Neural progenitor cell (in vitro differentiated cells): ENCODE data around the gene NFIA. TPM values are rescaled to one million over a fixed set of nuclear protein-coding genes. Genes with fewer than 3 reads are reported as not detected.

ENCODE experiments used
- DNase-seq: peaks from one replicate; pipeline ENCODE4 v3.0.0-alpha.2; 2016; ENCODE audit warnings: low spot score
- H2AFZ ChIP-seq: fragments of 200-600 bp; sonication (generic); replicated peaks from 2 replicates; pipeline ENCODE4 v1.6.1; 2016; ENCODE audit warnings: antibody characterized with exemption
- H3F3A ChIP-seq: fragments of 200-600 bp; sonication (generic); 2 replicates; pipeline ENCODE4 v1.6.1; 2016; ENCODE audit warnings: antibody characterized with exemption, low read depth
- H3K27ac ChIP-seq: fragments of 200-600 bp; sonication (generic); 2 replicates; pipeline ENCODE4 v1.5.1; 2016; ENCODE audit warnings: mild to moderate bottlenecking
- H3K27me3 ChIP-seq: fragments of 200-600 bp; sonication (generic); 2 replicates; pipeline ENCODE4 v1.6.1; 2016; ENCODE audit warnings: mild to moderate bottlenecking, moderate library complexity
- H3K36me3 ChIP-seq: fragments of 200-600 bp; sonication (generic); 2 replicates; pipeline ENCODE4 v1.5.1; 2016
- H3K4me1 ChIP-seq: fragments of 200-600 bp; sonication (generic); 2 replicates; pipeline ENCODE4 v1.6.1; 2016; ENCODE audit warnings: mixed run types
- H3K4me2 ChIP-seq: fragments of 200-600 bp; sonication (generic); 2 replicates; pipeline ENCODE4 v1.6.1; 2016
- H3K4me3 ChIP-seq: fragments of 200-600 bp; sonication (generic); 2 replicates; pipeline ENCODE4 v1.5.1; 2016
- H3K79me2 ChIP-seq: fragments of 200-600 bp; sonication (generic); 2 replicates; pipeline ENCODE4 v1.6.1; 2016; ENCODE audit warnings: low read depth
- H3K9ac ChIP-seq: fragments of 200-600 bp; sonication (generic); 2 replicates; pipeline ENCODE4 v1.6.1; 2016
- H3K9me3 ChIP-seq: fragments of 200-600 bp; sonication (generic); 2 replicates; pipeline ENCODE4 v1.5.1; 2016; ENCODE audit warnings: low read depth
- H4K20me1 ChIP-seq: fragments of 200-600 bp; sonication (generic); 2 replicates; pipeline ENCODE4 v1.6.1; 2016; ENCODE audit warnings: low read depth
- H3K27ac Mint-ChIP-seq: 3 replicates; pipeline ENCODE4 v1.8.0; 2021; ENCODE audit warnings: mixed read lengths
- H3K27me3 Mint-ChIP-seq: 2 replicates; pipeline ENCODE4 v1.8.0; 2022; ENCODE audit warnings: low read depth, mild to moderate bottlenecking, inconsistent platforms, moderate library complexity, mixed read lengths; ENCODE audit not compliant: insufficient read depth
- H3K36me3 Mint-ChIP-seq: 3 replicates; pipeline ENCODE4 v1.8.0; 2021; ENCODE audit warnings: mixed read lengths
- H3K4me1 Mint-ChIP-seq: 3 replicates; pipeline ENCODE4 v1.8.0; 2021; ENCODE audit warnings: mixed read lengths
- H3K4me3 Mint-ChIP-seq: 3 replicates; pipeline ENCODE4 v1.8.0; 2021; ENCODE audit warnings: mild to moderate bottlenecking, moderate library complexity, mixed read lengths
- H3K9me3 Mint-ChIP-seq: 3 replicates; pipeline ENCODE4 v1.8.0; 2020; ENCODE audit warnings: mixed read lengths
- CTCF ChIP-seq: fragments of 200-600 bp; sonication (generic); IDR thresholded peaks from 2 replicates; pipeline ENCODE4 v1.5.1; 2017; ENCODE audit warnings: antibody characterized with exemption, mild to moderate bottlenecking
- EZH2 ChIP-seq: fragments of 200-600 bp; sonication (generic); IDR thresholded peaks from 2 replicates; pipeline ENCODE4 v1.6.1; 2017; ENCODE audit warnings: antibody characterized with exemption, mild to moderate bottlenecking, moderate library complexity
- EZH2phosphoT487 ChIP-seq: fragments of 200-600 bp; sonication (generic); IDR thresholded peaks from 2 replicates; pipeline ENCODE4 v1.6.1; 2017; ENCODE audit warnings: antibody characterized with exemption
- total RNA-seq: library from RNA; depleted of rRNA; stranded (reverse); fragments of >200 nt; gene quantifications from 2 replicates; pipeline ENCODE4 v1.2.3, GENCODE V29; 2015; ENCODE audit warnings: low replicate concordance

Gene NFIA
- total RNA-seq, 1 donor from 2014 or later = 5.3 TPM

- H3K79me2 ChIP-seq = no peaks in the 10 kb centered on the region
- no peak overlapping the region for H3K27ac ChIP-seq
- peaks cover 12% of the 10 kb centered on the region for H3K4me1 ChIP-seq
- H3F3A ChIP-seq = no peaks in the 10 kb centered on the region
- H2AFZ ChIP-seq = no peak overlapping the region
- no peaks in the 10 kb centered on the region for H3K27me3 ChIP-seq
- H3K36me3 ChIP-seq = no peaks in the 10 kb centered on the region
- Mint-ChIP-seq H3K36me3 (peaks cover 3% of the 10 kb centered on the region), H3K27me3 (no peaks in the 10 kb centered on the region), H3K27ac (no peak overlapping the region), H3K9me3 (no peaks in the 10 kb centered on the region), H3K4me3 (no peak overlapping the region), H3K4me1 (peaks cover 7% of the 10 kb centered on the region)
- H3K9me3 ChIP-seq = no peaks in the 10 kb centered on the region
- TF ChIP-seq EZH2 (no peak), EZH2phosphoT487 (no peak), CTCF (no peak)
- no peak overlapping the region for H3K4me3 ChIP-seq
- no peak overlapping the region for H3K4me2 ChIP-seq
- H3K9ac ChIP-seq = no peak overlapping the region
- no peak for DNase-seq
- no peaks in the 10 kb centered on the region for H4K20me1 ChIP-seq
Observed at GRCh38 chr1:61224609-61225008, 142.2 kb downstream of the NFIA start.

GRCh38 chr1:61225478-61225877 is 143.1 kb downstream of the NFIA start:
- Mint-ChIP-seq H3K4me3 (no peak overlapping the region), H3K27me3 (no peaks in the 10 kb centered on the region), H3K27ac (no peak overlapping the region), H3K4me1 (peaks cover 9% of the 10 kb centered on the region), H3K36me3 (no peaks in the 10 kb centered on the region), H3K9me3 (no peaks in the 10 kb centered on the region)
- Histone ChIP-seq H2AFZ (no peak overlapping the region), H3K4me3 (no peak overlapping the region), H3K79me2 (no peaks in the 10 kb centered on the region), H3K9me3 (no peaks in the 10 kb centered on the region), H3K27ac (no peak overlapping the region), H3K36me3 (no peaks in the 10 kb centered on the region), H3K4me2 (no peak overlapping the region), H3F3A (no peaks in the 10 kb centered on the region), H3K4me1 (peaks cover 12% of the 10 kb centered on the region), H3K9ac (no peak overlapping the region), H4K20me1 (no peaks in the 10 kb centered on the region), H3K27me3 (no peaks in the 10 kb centered on the region)
- TF ChIP-seq CTCF = no peak
- no peak for TF ChIP-seq EZH2phosphoT487
- TF ChIP-seq EZH2 = no peak
- DNase-seq = no peak

- Histone ChIP-seq H3K27ac (no peak overlapping the region), H4K20me1 (no peaks in the 10 kb centered on the region), H3K4me3 (no peak overlapping the region), H3K79me2 (no peaks in the 10 kb centered on the region), H3K4me1 (peaks cover 4% of the 10 kb centered on the region), H2AFZ (no peak overlapping the region), H3K4me2 (no peak overlapping the region), H3K9ac (no peak overlapping the region), H3K36me3 (no peaks in the 10 kb centered on the region), H3K9me3 (no peaks in the 10 kb centered on the region), H3K27me3 (no peaks in the 10 kb centered on the region), H3F3A (no peaks in the 10 kb centered on the region)
- Mint-ChIP-seq H3K4me3 (no peak overlapping the region), H3K27ac (no peak overlapping the region), H3K9me3 (no peaks in the 10 kb centered on the region), H3K4me1 (peaks cover 13% of the 10 kb centered on the region), H3K27me3 (no peaks in the 10 kb centered on the region), H3K36me3 (no peaks in the 10 kb centered on the region)
- no peak for DNase-seq
- TF ChIP-seq EZH2 = no peak
Observed at GRCh38 chr1:61226791-61227567, 144.6 kb downstream of the NFIA start.

GRCh38 chr1:61227857-61228550 is 145.6 kb downstream of the NFIA start:
- no peak overlapping the region for H3K4me3 ChIP-seq
- Mint-ChIP-seq H3K9me3 (no peaks in the 10 kb centered on the region), H3K27me3 (no peaks in the 10 kb centered on the region), H3K27ac (no peak overlapping the region), H3K4me3 (no peak overlapping the region), H3K36me3 (no peaks in the 10 kb centered on the region), H3K4me1 (peaks cover 11% of the 10 kb centered on the region)
- H3K9ac ChIP-seq = no peak overlapping the region
- H3K27me3 ChIP-seq = no peaks in the 10 kb centered on the region
- H3K4me1 ChIP-seq = no peaks in the 10 kb centered on the region
- H3F3A ChIP-seq = no peaks in the 10 kb centered on the region
- no peaks in the 10 kb centered on the region for H4K20me1 ChIP-seq
- H3K27ac ChIP-seq = no peak overlapping the region
- H3K36me3 ChIP-seq = no peaks in the 10 kb centered on the region
- TF ChIP-seq CTCF (no peak), EZH2 (no peak), EZH2phosphoT487 (no peak)
- H3K4me2 ChIP-seq = no peak overlapping the region
- no peaks in the 10 kb centered on the region for H3K9me3 ChIP-seq
- no peak overlapping the region for H2AFZ ChIP-seq
- no peak for DNase-seq
- H3K79me2 ChIP-seq = no peaks in the 10 kb centered on the region
